Omental fat pad (tissue), 4 donors: ENCODE data around the gene CALML6. TPM values are rescaled to one million over a fixed set of nuclear protein-coding genes. Genes with fewer than 3 reads are reported as not detected.

ENCODE experiments used
- ATAC-seq: fragments of 150-250 bp; one replicate; pipeline ENCODE4 v1.9.1; 2016; ENCODE audit warnings: mild to moderate bottlenecking, moderate library complexity; ENCODE audit not compliant: low FRiP score
- DNase-seq: peaks from one replicate; pipeline ENCODE4 v3.0.0-alpha.2; 2019; ENCODE audit warnings: low spot score
- CTCF ChIP-seq, 3 donors: fragments of 450-650 bp; IDR thresholded peaks; one replicate each; pipeline ENCODE4 v1.5.1; 2016 to 2017; ENCODE audit warnings: antibody characterized with exemption in 3 of 3, mild to moderate bottlenecking in 3 of 3, moderate library complexity in 2 of 3
- total RNA-seq, 4 donors: library from RNA; depleted of rRNA; stranded (reverse); fragments of >200 nt; gene quantifications; one replicate each; pipeline ENCODE4 v1.1.0, GENCODE V29; 2016

The CALML6 gene
- total RNA-seq, 4 donors from 2014 or later = not detected

- ATAC-seq (no peak), DNase-seq (no peak)
- no peak for TF ChIP-seq CTCF (IDR thresholded peaks at IDR 0.05)
Observed at GRCh38 chr1:1947493-1947892, 32.4 kb downstream of the CALML6 start.

GRCh38 chr1:1948783-1949182 lies 33.7 kb downstream of the CALML6 start:
- no peak for TF ChIP-seq CTCF (IDR thresholded peaks at IDR 0.05)
- ATAC-seq (no peak), DNase-seq (no peak)

- no peak for TF ChIP-seq CTCF (IDR thresholded peaks at IDR 0.05)
- DNase-seq (no peak), ATAC-seq (no peak)
Observed at GRCh38 chr1:1950940-1951339, 35.9 kb downstream of the CALML6 start.

- ATAC-seq = no peak
- TF ChIP-seq CTCF (IDR thresholded peaks at IDR 0.05) = no peak
- DNase-seq = no peak
Observed at GRCh38 chr1:1954015-1954414, 39.0 kb downstream of the CALML6 start.

- ATAC-seq (no peak), DNase-seq (no peak)
- no peak for TF ChIP-seq CTCF (IDR thresholded peaks at IDR 0.05)
Observed at GRCh38 chr1:1954831-1955441, 39.9 kb downstream of the CALML6 start.

GRCh38 chr1:1955621-1956094 lies 40.6 kb downstream of the CALML6 start:
- DNase-seq = no peak
- ATAC-seq = no peak
- TF ChIP-seq CTCF (IDR thresholded peaks at IDR 0.05) = no peak

- DNase-seq = no peak
- no peak for ATAC-seq
- no peak for TF ChIP-seq CTCF (IDR thresholded peaks at IDR 0.05)
Observed at GRCh38 chr1:1956101-1956500, 41.0 kb downstream of the CALML6 start.
